ENCODE data around the gene OR2M5.

Gene OR2M5

GRCh38 chr1:248144513-248145198 lies at the start of gene OR2M5:
Gene OR2M5 (plus strand): TSS chr1:248145148. CDS start chr1:248145148, 0 bp downstream.
- DNase-seq: no peak

DNA sequence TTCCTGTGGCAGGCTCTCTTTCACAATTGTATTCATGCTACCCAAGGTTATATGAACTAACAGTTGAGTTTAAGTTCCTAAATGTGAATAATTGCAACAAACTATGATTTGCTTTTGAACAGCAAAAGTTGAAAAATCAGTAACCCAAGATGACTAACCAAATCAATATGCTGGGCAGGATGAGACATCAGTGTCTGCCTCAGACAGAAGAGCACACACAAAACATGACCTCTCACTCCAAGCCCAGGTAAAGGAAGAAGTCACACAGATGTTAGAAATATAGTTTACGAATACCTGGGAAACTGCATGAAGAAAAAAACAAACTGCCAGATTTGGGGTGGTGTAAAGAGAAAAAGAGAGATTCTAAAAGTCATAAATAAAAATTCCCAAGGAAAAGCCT lies 46.4 kb upstream of the OR2M5 start:
- no peak for DNase-seq

- no peak for DNase-seq
Measured at GRCh38 chr1:248102847-248103246, 42.1 kb upstream of the OR2M5 start.

GRCh38 chr1:248111157-248111556 lies 33.8 kb upstream of the OR2M5 start:
- no peak for DNase-seq

- no peak for DNase-seq
Measured at GRCh38 chr1:248114890-248115289, 30.1 kb upstream of the OR2M5 start.

DNA sequence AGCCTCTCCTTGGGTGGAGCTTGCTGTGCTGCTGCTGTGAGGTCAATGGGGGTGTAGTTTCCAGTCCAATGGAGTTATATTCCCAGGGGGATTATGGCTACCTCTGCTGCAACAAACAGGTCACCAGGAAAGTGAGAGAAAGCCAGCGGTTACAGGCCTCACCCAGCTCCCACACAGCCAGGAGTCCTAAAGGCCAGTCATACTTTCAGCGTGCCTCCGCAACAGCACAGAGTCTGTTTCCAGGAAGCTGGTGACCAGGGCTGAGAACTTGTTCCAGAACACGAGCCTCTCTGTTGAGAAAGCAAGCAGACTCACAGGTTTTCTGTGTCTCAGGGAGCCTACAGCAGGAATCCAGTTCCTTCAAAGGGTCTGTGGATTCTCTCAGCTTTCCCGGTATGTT lies 17.3 kb upstream of the OR2M5 start:
- no peak for DNase-seq

DNA sequence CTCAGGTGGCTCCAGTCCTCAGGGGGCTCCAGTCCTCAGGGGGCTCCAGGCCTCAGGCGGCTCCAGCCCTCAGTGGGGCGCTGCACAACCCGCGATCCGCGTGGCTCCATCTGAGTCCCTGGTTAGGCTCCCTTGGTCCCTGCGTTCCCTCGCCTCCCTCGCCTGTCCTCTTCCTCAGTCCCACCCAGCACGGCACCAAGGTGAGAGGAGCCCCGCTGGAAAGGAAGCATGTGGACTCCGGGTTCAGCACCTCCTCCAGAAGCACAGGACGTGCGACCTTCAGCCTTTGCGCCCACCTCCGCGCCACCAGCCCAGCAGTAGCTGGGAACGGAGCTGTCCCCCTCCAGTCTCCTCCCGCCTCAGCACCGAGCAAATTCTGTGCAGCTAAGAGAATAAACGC lies 8.1 kb upstream of the OR2M5 start:
- no peak for DNase-seq

DNA sequence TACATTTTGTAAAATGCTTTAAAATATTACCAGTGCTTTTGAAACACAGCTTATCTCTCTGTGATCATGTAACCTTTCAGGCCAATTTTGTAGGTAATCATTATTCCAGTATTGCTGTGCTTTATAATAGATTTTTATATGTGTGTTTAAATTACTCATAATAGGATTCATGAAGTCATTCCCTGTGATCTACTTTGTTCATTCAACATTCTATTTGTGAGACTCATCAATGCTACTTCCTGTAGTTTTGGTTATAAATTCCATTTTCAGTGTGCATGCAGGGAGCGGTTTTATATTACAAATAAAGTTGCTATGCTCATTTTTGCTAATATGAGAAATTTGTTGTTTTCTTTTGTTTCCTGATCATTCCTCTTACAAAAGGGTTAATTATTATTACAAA lies 4.1 kb upstream of the OR2M5 start:
- DNase-seq: no peak

GRCh38 chr1:248143311-248143710 lies 1.6 kb upstream of the OR2M5 start:
- DNase-seq: no peak

GRCh38 chr1:248152056-248152827 lies 7.3 kb downstream of the OR2M5 start:
- no peak for DNase-seq

DNA sequence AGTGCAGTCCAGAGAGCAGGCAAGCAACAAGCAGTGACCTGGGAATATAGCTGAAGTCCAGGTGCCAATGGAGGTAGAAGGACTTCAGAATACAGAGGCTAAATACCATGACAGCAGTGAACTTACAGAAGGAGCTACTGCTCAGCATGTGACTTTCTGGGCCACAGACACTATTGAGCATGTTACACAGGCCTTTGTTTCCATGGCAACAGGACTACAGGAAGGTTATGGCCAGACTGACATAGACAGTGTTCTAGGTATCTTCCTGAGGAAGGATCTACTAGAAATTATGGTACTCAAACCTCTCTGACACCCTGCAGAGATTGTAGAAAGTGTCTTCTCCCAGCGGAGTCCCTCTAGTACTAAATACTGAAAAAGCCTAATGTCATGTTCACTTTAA lies 11.0 kb downstream of the OR2M5 start:
- DNase-seq: peak in 1 of 2 experiments; percentile 4

DNA sequence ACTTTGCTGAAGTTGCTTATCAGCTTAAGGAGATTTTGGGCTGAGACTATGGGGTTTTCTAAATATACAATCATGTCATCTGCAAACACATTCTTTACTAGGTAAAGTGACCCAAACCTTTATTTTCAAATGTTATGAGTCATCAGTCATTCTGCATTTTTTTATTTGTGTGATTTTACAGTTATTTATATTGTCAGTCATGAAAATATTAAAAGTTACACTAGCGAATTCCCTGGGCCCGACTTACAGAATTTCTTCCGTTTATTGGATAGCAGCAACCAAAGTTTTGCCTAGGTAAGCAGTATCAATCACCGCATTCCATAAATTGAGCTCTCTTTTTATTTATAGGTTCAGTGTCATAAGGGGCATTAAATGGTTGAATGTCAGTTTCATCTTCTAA lies 13.8 kb downstream of the OR2M5 start:
- no peak for DNase-seq

DNA sequence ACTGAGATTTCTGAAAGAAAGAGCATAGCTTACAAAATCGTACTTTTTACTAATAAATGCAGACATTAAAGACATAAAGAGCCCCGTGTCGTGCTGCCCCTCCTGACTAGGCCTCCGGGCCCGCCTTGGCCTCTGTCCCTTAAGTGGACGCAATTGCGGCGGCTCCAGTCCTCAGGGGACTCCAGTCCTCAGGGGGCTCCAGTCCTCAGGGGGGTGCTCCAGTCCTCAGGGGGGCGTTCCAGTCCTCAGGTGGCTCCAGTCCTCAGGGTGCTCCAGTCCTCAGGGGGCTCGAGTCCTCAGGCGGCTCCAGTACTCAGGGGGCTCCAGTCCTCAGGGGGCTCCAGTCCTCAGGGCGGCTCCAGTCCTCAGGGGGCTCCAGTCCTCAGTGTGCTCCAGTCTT lies 19.1 kb downstream of the OR2M5 start:
- DNase-seq: no peak

DNA sequence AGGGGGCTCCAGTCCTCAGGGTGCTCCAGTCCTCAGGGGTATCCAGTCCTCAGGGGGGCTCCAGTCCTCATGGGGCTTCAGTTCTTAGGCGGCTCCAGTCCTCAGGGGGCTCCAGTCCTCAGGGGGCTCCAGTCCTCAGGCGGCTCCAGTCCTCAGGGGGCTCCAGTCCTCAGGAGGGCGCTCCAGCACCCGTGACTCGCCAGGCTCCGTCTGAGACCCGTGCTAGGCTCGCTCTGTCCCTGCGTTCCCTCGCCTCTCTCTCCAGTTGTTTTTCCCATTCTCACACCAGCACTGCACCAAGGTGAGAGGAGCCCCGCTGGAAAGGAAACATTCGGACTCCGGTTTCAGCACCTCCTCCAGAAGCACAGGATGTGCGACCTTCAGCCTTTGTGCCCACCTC lies 20.2 kb downstream of the OR2M5 start:
- DNase-seq: no peak

DNA sequence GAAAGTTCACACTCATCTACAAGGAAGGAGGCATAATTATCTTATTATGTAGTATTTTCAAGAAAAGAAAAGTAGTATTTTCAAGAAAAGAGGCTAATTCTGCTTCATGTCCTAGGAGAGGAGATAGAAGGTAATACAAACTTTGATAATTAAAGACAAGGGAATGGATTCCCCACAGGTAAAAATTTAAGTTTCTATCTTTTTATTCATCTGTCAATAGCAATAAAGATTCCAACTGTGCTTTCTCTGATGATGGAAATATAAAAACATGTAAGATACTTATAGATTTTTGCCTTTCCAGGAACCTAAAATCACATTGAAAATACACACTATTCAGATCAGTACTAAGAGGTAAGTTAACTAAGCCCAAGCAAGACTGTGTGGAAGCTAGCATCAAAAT lies 29.6 kb downstream of the OR2M5 start, which contains the start of gene OR2M2:
Gene OR2M2 (plus strand): TSS at position 301 of the 400 bp plus-strand sequence. CDS start 5,165 bp downstream, outside the sequence.
- DNase-seq: no peak

DNA sequence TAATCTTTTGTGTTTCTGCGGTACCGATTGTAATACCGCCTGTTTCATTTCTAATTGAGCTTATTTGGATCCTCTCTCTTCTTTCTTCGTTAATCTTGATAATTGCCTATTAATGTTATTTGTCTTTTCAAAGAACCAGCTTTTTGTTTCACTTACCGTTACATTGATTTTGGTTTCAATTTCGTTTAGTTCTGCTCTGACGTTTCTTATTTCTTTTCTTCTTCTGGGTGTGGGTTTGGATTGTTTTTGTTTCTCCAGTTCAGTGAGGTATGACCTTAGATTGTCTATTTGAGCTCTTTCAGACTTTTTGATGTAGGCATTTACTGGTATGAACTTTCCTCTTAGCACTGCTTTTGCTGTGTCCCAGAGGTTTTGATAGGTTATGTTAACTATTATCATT lies 39.0 kb downstream of the OR2M5 start:
- DNase-seq: no peak

DNA sequence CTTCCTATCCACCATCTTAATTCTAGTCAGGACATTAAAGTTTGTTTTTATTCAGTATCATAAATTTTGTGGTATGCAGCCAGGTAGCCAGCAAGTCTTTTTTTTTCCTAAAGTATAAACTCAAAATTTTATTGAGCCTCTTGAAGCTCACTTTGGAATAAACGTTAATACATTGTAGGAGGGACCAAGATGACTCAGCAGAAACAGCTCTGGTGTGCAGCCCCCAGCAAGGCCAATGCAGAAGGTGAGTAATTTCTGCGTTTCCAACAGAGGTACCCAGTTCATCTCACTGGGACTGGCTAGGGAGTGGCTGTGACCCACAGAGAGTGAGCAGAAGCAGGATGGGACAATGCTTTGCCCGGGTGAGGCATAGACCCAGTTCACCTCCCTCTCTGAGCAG lies 42.4 kb downstream of the OR2M5 start:
- no peak for DNase-seq

- DNase-seq: no peak
Measured at GRCh38 chr1:248189026-248189425, 44.1 kb downstream of the OR2M5 start.

DNA sequence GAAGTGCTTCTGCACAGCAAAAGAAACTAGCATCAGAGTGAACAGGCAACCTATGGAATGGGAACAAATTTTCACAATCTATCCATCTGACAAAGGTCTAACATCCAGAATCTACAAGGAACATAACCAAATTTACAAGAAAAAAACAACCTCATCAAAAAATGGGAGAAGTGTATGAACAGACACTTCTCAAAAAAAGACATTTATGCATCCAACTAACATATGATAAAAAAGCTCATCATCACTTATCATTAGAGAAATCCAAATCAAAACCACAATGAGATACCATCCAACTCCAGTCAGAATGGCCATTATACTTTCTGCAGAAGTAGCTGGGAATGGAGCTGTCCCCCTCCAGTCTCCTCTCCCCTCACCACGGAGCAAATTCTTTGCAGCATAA lies 49.2 kb downstream of the OR2M5 start:
- no peak for DNase-seq

All from Kasumi-1 (cell line).